ENCODE measurements around the gene MAGI3.
"Not testable (repeated sequence)": the region's sequence is repeated elsewhere in the genome, so short reads cannot be mapped to it uniquely, and the experiment has no call there.

Gene MAGI3

DNA sequence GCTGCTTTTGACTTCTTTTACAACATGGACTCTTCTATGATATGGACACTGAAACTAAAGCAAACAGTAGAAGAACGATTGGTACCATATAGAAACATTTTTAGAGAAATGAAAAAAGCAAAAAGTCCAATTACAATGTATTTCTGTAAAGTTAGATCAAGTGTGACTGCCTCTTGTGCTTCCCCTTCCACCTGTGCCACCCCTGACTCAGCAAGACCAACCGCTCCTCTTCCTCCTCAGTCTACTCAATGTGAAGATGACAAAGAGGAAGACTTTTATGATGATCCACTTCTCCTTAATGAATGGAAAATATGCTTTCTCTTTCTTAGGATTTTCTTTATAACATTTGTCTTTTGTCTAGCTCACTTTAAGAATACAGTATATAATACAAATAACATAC lies 302.0 kb downstream of the MAGI3 start:
- DNase-seq (ENCODE audit: low read depth), result no peak

DNA sequence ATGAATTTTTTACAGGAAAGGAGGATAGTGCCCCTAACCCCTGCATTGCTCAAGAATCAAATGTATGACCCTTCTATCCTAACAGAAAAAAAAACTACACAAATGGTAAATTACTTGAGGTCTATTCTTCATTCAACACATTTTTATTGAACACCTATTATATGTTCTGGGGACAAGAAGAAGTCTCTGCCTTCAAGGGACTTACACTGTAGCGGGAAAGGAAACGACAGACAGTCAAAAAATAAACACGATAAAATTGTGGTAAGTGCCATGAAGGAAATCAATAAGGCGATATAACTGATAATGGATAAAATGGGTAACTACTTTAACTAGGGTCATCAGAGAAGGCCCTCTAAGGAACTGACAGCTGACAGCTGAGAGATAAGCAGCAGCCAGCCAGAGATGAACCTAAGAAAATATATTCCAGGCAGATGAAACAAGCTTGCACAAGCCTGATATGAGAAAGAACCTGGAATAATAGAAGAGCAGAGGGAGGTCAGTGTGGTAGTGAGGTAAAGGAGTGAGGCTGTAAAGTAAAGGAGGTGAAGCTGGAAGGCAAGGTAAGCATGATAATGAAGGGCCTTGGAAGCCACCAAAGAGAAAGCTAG lies 302.6 kb downstream of the MAGI3 start:
- DNase-seq (ENCODE audit: low read depth), result no peak

DNA sequence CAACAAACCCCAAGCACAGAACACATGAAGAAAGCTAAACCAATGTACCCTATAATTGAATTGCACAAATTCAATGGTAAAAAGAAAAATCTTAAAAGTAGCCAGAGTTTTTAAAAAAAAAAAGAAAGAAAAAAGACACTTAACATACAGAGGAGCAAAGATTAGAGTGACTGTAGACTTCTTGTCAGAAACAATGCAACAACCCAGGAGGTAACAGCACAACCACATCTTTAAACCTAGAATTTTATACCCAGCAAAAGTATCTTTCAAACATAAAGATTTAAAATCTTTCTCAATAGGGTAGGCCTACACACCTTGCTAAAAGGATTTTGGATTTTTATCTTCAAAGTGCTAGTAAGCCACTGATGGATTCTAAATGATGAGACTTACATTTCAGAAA lies 304.6 kb downstream of the MAGI3 start:
- no peak for DNase-seq (ENCODE audit: low read depth)

DNA sequence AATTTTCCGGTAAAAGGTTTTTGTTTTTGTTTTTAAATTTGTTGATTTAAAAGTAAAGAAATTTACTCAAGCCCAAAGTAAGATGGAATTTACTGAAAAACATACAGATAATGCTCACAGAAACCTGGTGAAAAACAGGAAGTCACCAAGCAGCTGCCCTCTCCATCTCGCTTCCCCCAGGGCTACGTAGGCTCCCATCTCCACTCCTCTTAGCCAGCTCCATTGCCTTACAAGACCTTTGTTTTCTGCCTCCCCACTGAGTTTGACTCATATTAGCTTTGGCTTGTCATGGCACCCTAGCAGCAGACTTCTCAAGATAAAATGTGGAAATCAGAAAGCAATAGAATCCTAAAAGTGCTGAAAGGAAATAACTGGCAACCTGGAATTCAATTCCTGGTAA lies 311.1 kb downstream of the MAGI3 start:
- no peak for DNase-seq (ENCODE audit: low read depth)

DNA sequence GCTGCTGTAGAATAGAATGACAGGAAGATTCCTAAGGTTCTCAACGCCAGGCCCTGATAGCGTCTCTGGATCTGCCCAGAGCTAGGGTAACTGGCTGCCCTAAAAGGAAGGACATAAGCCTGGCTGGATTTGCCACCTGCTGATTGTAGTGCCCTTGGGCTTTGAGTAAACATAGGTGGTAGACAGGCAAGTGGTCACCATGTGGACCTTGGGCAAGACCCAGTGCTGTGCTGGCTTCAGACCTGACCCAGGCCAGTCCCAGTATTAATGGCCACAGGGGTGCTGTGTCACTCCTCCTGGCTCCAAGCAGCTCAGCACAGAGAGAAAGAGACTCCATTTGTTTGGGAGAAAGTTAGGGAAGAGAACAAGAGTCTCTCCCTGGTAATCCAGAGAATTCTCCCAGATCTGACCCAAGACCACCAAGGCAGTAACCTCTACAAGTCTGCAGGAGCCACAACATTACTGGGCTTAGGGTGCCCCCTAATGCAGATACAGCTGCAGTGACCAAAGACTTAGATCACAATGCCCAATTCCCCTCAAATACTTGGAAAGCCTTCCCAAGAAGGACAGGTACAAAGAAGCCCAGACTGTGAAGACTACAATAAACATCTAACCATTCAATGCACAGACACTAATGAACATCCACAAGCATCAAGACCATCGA lies 324.4 kb downstream of the MAGI3 start:
- DNase-seq (ENCODE audit: low read depth), result no peak

DNA sequence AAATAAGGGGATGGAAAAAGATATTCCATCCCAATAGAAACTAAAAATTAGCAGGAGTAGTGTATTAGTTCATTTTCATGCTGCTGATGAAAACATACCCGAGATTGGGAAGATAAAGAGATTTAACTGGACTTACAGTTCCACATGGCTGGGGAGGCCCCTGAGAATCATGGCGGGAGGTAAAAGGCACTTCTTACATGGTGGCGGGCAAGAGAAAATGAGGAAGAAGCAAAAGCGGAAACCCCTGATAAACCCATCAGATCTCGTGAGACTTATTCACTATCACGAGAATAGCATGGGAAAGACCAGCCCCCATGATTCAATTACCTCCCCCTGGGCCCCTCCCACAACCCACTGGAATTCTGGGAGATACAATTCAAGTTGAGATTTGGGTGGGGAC lies 327.2 kb downstream of the MAGI3 start:
- not testable (repeated sequence) for DNase-seq (ENCODE audit: low read depth)

DNA sequence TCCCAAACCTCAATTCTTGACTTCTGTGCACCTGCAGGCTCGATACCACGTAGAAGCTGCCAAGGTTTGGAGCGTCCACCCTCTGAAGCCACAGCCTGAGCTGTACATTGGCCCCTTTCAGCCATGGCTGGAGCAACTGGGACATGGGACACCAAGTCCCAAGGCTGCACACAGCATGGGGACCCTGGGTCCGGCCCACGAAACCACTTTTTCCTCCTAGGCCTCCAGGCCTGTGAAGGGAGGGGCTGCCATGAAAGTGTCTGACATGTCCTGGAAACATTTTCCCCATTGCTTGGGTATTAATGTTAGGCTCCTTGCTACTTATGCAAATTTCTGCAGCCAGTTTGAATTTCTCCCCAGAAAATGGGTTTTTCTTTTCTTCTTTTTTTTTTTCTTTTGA lies 328.3 kb downstream of the MAGI3 start:
- DNase-seq (ENCODE audit: low read depth), result not testable (repeated sequence)

DNA sequence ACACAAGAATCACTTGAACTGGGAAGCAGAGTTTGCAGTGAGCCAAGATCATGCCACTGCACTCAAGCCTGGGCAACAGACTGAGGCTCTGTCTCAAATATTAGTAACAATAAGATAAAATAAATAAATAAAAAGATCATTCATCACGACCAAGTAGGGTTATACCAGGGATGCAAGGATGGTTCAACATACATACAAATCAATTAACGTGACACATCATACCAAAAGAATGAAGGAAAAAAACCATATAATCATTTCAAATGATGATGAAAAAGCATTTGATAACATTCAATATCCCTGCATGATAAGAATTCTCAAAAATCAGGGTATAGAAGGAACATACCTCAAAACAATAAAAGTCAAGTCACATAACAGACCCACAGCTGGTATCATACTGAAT lies 330.7 kb downstream of the MAGI3 start:
- no peak for DNase-seq (ENCODE audit: low read depth)

DNA sequence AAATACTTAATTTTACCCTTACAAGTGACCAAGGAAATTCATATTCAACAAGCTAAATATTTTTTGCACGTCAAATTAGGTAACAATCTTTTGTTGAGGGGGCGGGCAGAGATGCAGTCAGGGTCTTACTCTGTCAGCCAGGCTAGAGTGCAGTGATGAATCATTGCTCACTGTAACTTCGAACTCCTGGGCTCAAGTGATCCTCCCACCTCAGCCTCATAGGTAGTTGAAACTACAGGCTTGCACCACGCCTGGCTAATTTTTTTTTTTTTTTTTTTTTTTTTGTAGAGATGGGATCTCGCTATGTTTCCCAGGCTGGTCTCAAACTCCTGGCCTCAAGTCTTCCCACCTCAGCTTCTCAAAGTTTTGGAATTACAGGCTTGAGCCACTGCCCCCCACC lies 342.5 kb downstream of the MAGI3 start:
- no peak for DNase-seq (ENCODE audit: low read depth)

DNA sequence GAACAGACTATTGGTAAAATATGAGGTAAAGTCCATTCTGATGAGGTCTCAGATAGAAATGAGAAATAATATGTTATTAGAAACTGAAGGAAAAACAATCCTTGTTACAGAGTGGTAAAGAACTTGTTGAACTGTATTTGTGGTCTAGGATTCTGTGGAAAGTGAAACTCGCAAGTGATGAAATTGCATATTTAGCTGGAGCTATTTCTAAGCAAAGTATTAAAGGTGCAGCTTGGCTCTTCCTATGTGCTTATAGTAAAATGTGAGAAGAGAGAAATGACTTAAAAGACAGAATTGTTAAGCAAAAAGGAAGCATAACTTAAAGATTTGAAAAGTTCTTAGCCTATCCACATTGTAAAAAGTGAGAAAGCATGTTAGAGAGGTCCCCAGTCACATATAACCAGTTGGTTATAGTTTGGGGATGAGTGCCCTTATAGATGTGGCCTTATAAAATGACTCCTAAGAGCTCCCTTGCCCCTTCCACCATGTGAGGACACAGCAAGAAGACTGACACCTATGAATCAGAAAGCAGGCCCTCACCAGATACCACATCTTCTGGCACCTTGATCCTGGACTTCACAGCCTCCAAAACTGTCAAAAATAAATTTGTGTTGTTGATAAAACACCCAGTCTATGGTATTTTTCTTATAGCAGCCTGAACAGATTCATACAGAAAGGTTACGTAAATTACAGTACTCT lies 344.2 kb downstream of the MAGI3 start:
- no peak for DNase-seq (ENCODE audit: low read depth)

Measured in T follicular helper cell (primary cell).